ENCODE data around the gene CARHSP1. TPM values are rescaled to one million over a fixed set of nuclear protein-coding genes. Genes with fewer than 3 reads are reported as not detected.
"Not testable (repeated sequence)": the region's sequence is repeated elsewhere in the genome, so short reads cannot be mapped to it uniquely, and the experiment has no call there.

The CARHSP1 gene
- total RNA-seq, 1 donor from 2014 or later: 90.8 TPM

- DNase-seq (ENCODE audit: low spot score): no peak
- intact Hi-C loops (cut with micrococcal nuclease): no loop called here
- Mint-ChIP-seq H3K4me1 (ENCODE audit: low read depth) (peaks cover 27% of the 10 kb centered on the region), H3K27me3 (ENCODE audit: low read depth) (no peaks in the 10 kb centered on the region), H3K36me3 (ENCODE audit: low read depth) (peaks cover 79% of the 10 kb centered on the region), H3K9me3 (no peaks in the 10 kb centered on the region), H3K4me3 (ENCODE audit: low read depth) (no peak overlapping the region), H3K27ac (no peak overlapping the region)
Observed at GRCh38 chr16:8853150-8853549, 15.7 kb downstream of the CARHSP1 start.

- Mint-ChIP-seq H3K4me3 (ENCODE audit: low read depth) (no peak overlapping the region), H3K27ac (no peak overlapping the region), H3K27me3 (ENCODE audit: low read depth) (no peaks in the 10 kb centered on the region), H3K9me3 (no peaks in the 10 kb centered on the region), H3K36me3 (ENCODE audit: low read depth) (peaks cover 78% of the 10 kb centered on the region), H3K4me1 (ENCODE audit: low read depth) (peaks cover 24% of the 10 kb centered on the region)
- intact Hi-C loops (cut with micrococcal nuclease): no loop called here
- no peak for DNase-seq (ENCODE audit: low spot score)
Observed at GRCh38 chr16:8852534-8852933, 16.3 kb downstream of the CARHSP1 start.

GRCh38 chr16:8851761-8852403 is 16.9 kb downstream of the CARHSP1 start:
- peak overlapping the region; percentile 52 for H3K27ac Mint-ChIP-seq
- H3K4me1 Mint-ChIP-seq (ENCODE audit: low read depth): peaks cover 24% of the 10 kb centered on the region
- peaks cover 74% of the 10 kb centered on the region for H3K36me3 Mint-ChIP-seq (ENCODE audit: low read depth)
- H3K4me3 Mint-ChIP-seq (ENCODE audit: low read depth): no peak overlapping the region
- intact Hi-C loops (cut with micrococcal nuclease): no loop called here
- no peaks in the 10 kb centered on the region for H3K9me3 Mint-ChIP-seq
- H3K27me3 Mint-ChIP-seq (ENCODE audit: low read depth): no peaks in the 10 kb centered on the region
- no peak for DNase-seq (ENCODE audit: low spot score)

GRCh38 chr16:8850279-8850885 is 18.4 kb downstream of the CARHSP1 start:
- H3K4me1 Mint-ChIP-seq (ENCODE audit: low read depth): peaks cover 24% of the 10 kb centered on the region
- H3K36me3 Mint-ChIP-seq (ENCODE audit: low read depth): peaks cover 60% of the 10 kb centered on the region
- H3K27ac Mint-ChIP-seq: peak overlapping the region; percentile 83
- H3K9me3 Mint-ChIP-seq: no peaks in the 10 kb centered on the region
- DNase-seq (ENCODE audit: low spot score): no peak
- intact Hi-C loops (cut with micrococcal nuclease): no loop called here
- no peaks in the 10 kb centered on the region for H3K27me3 Mint-ChIP-seq (ENCODE audit: low read depth)
- H3K4me3 Mint-ChIP-seq (ENCODE audit: low read depth): no peak overlapping the region

GRCh38 chr16:8849411-8850011 is 19.3 kb downstream of the CARHSP1 start:
- H3K4me3 Mint-ChIP-seq (ENCODE audit: low read depth): no peak overlapping the region
- peaks cover 59% of the 10 kb centered on the region for H3K36me3 Mint-ChIP-seq (ENCODE audit: low read depth)
- intact Hi-C loops (cut with micrococcal nuclease): no loop called here
- peaks cover 24% of the 10 kb centered on the region for H3K4me1 Mint-ChIP-seq (ENCODE audit: low read depth)
- H3K27me3 Mint-ChIP-seq (ENCODE audit: low read depth): no peaks in the 10 kb centered on the region
- H3K9me3 Mint-ChIP-seq: no peaks in the 10 kb centered on the region
- H3K27ac Mint-ChIP-seq: peak overlapping the region; percentile 33
- DNase-seq (ENCODE audit: low spot score): no peak

- Mint-ChIP-seq H3K27me3 (ENCODE audit: low read depth) (no peaks in the 10 kb centered on the region), H3K9me3 (no peaks in the 10 kb centered on the region), H3K4me1 (ENCODE audit: low read depth) (peaks cover 24% of the 10 kb centered on the region), H3K36me3 (ENCODE audit: low read depth) (peaks cover 56% of the 10 kb centered on the region), H3K4me3 (ENCODE audit: low read depth) (no peak overlapping the region), H3K27ac (no peak overlapping the region)
- intact Hi-C loops (cut with micrococcal nuclease): no loop called here
- no peak for DNase-seq (ENCODE audit: low spot score)
Observed at GRCh38 chr16:8848939-8849391, 19.8 kb downstream of the CARHSP1 start.

GRCh38 chr16:8848231-8848938 is 20.4 kb downstream of the CARHSP1 start:
- Mint-ChIP-seq H3K9me3 (no peaks in the 10 kb centered on the region), H3K4me3 (ENCODE audit: low read depth) (no peak overlapping the region), H3K4me1 (ENCODE audit: low read depth) (peaks cover 22% of the 10 kb centered on the region), H3K27ac (no peak overlapping the region), H3K27me3 (ENCODE audit: low read depth) (no peaks in the 10 kb centered on the region), H3K36me3 (ENCODE audit: low read depth) (peaks cover 56% of the 10 kb centered on the region)
- DNase-seq (ENCODE audit: low spot score): no peak
- intact Hi-C loops (cut with micrococcal nuclease): no loop called here

- no peak for DNase-seq (ENCODE audit: low spot score)
- Mint-ChIP-seq H3K27me3 (ENCODE audit: low read depth) (no peaks in the 10 kb centered on the region), H3K36me3 (ENCODE audit: low read depth) (peaks cover 50% of the 10 kb centered on the region), H3K9me3 (no peaks in the 10 kb centered on the region), H3K4me3 (ENCODE audit: low read depth) (no peak overlapping the region), H3K27ac (no peak overlapping the region), H3K4me1 (ENCODE audit: low read depth) (peaks cover 16% of the 10 kb centered on the region)
- intact Hi-C loops (cut with micrococcal nuclease): no loop called here
Observed at GRCh38 chr16:8847623-8848022, 21.2 kb downstream of the CARHSP1 start.

GRCh38 chr16:8847145-8847544 is 21.7 kb downstream of the CARHSP1 start:
- Mint-ChIP-seq H3K27me3 (ENCODE audit: low read depth) (no peaks in the 10 kb centered on the region), H3K27ac (no peak overlapping the region), H3K9me3 (no peaks in the 10 kb centered on the region), H3K4me1 (ENCODE audit: low read depth) (peaks cover 16% of the 10 kb centered on the region), H3K4me3 (ENCODE audit: low read depth) (no peak overlapping the region), H3K36me3 (ENCODE audit: low read depth) (peaks cover 48% of the 10 kb centered on the region)
- no peak for DNase-seq (ENCODE audit: low spot score)
- intact Hi-C loops (cut with micrococcal nuclease): no loop called here

- DNase-seq (ENCODE audit: low spot score): no peak
- intact Hi-C loops (cut with micrococcal nuclease): no loop called here
- Mint-ChIP-seq H3K27ac (no peak overlapping the region), H3K36me3 (ENCODE audit: low read depth) (peaks cover 42% of the 10 kb centered on the region), H3K4me3 (ENCODE audit: low read depth) (no peak overlapping the region), H3K27me3 (ENCODE audit: low read depth) (no peaks in the 10 kb centered on the region), H3K9me3 (no peaks in the 10 kb centered on the region), H3K4me1 (ENCODE audit: low read depth) (peaks cover 15% of the 10 kb centered on the region)
Observed at GRCh38 chr16:8846401-8846932, 22.3 kb downstream of the CARHSP1 start.

- no peaks in the 10 kb centered on the region for H3K27me3 Mint-ChIP-seq (ENCODE audit: low read depth)
- H3K27ac Mint-ChIP-seq: no peak overlapping the region
- no peak for DNase-seq (ENCODE audit: low spot score)
- no peaks in the 10 kb centered on the region for H3K9me3 Mint-ChIP-seq
- no peak overlapping the region for H3K4me3 Mint-ChIP-seq (ENCODE audit: low read depth)
- H3K4me1 Mint-ChIP-seq (ENCODE audit: low read depth): peaks cover 13% of the 10 kb centered on the region
- H3K36me3 Mint-ChIP-seq (ENCODE audit: low read depth): peaks cover 37% of the 10 kb centered on the region
- intact Hi-C loops (cut with micrococcal nuclease): no loop called here
Observed at GRCh38 chr16:8845699-8846298, 23.0 kb downstream of the CARHSP1 start.

- H3K9me3 Mint-ChIP-seq; intact Hi-C loops (cut with micrococcal nuclease); DNase-seq (ENCODE audit: low spot score); H3K27ac Mint-ChIP-seq; H3K4me3 Mint-ChIP-seq (ENCODE audit: low read depth); H3K4me1 Mint-ChIP-seq (ENCODE audit: low read depth); H3K27me3 Mint-ChIP-seq (ENCODE audit: low read depth): not testable (repeated sequence)
- H3K36me3 Mint-ChIP-seq (ENCODE audit: low read depth): peaks cover 21% of the 10 kb centered on the region
Observed at GRCh38 chr16:8843296-8843695, 25.5 kb downstream of the CARHSP1 start.

Measured in activated T-helper 2 cell treated with anti-CD3 and anti-CD28 coated beads, Interferon-gamma antibody, Interleukin-2, Interleukin-4, amounts not matched to agents 10 μg/mL and 5 μg/mL and 100 μg/mL, durations not matched to agents 14 hours and 24 hours and 36 hours (primary cell).